ENCODE data around the gene ELAVL1. TPM values are rescaled to one million over a fixed set of nuclear protein-coding genes. Genes with fewer than 3 reads are reported as not detected.
A peak's percentile ranks its signal among the peaks of the same experiment; 100 is the strongest.
"Not testable (repeated sequence)": the region's sequence is repeated elsewhere in the genome, so short reads cannot be mapped to it uniquely, and the experiment has no call there.

Gene ELAVL1
- total RNA-seq, 1 donor from 2014 or later = 53.3 TPM

DNA sequence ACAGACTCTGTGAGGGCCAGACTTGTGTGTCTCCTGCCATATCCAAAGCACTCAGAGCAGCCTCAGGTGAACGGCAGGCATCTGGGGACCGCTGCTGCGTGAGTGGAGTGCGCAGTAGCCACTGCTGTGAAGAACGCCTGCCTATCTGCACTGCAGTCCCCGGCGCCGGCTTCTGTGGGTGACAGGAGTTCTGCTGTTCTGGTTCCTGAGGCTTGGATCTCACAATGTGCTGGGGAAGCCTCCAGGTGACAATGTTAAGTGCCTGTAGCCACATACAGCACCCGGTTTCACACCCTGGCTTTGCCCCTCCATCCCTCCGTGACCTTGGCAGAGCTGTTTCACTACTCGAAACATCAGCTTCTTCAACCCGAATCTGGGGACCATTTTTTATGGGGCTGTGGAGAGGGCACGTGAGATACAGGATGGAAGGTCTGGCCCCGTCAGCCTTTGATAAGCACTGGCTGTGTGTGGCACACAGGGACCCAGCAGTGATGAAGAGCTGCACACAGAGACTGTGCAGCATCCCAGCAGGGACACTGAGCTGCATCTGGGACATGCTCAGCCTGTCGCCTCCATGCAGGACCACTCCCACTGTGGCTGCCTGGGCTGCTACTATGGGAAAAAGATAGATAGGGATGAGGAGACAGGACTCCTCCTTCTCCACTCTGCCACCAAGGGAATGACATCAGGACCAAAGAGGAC, 28.3 kb downstream of the ELAVL1 start:
- intact Hi-C loops (cut with micrococcal nuclease) = no loop called here
- no peak for DNase-seq
- ATAC-seq = no peak

DNA sequence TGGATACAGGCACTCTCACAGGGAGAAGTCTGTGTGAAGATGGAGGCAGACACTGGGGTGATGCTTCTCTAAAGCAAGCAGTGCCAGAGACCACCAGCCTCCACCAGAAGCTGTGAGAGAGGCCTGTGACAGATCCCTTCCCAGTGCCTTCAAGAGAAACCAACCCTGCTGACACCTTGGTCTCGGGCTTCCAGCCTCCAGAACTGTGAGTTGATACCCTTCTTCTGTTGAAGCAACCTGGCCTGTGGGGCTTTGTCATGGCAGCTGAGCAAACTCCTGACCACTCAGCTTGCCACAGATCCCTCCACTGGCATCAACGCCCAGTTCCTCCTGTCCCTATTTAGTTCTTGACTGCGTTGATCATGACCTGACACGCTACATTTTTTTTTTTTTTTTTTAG, 29.0 kb downstream of the ELAVL1 start:
- intact Hi-C loops (cut with micrococcal nuclease) = no loop called here
- no peak for ATAC-seq
- no peak for DNase-seq

DNA sequence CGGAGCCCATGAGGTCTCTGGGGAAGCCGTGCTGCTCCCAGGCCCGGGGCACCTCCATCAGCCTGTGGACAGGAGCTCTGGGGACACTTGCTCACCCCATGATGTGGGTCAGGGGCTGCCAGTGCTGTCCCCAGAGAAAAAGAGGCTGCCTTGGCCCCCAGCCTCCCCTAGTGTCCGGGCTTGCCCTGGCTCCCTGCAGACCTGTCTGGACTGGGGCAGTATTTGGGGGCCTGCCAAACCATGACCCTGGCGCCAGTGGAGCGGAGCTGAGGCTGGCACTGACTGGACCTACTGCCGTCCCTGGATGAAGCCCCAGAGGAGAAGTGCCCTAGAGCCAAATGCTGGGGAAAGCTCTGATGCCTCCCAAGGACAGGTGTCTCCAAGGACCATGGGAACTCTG, 30.4 kb downstream of the ELAVL1 start:
- intact Hi-C loops (cut with micrococcal nuclease) = no loop called here
- DNase-seq = peak; percentile 73
- peak; percentile 74 for ATAC-seq

DNA sequence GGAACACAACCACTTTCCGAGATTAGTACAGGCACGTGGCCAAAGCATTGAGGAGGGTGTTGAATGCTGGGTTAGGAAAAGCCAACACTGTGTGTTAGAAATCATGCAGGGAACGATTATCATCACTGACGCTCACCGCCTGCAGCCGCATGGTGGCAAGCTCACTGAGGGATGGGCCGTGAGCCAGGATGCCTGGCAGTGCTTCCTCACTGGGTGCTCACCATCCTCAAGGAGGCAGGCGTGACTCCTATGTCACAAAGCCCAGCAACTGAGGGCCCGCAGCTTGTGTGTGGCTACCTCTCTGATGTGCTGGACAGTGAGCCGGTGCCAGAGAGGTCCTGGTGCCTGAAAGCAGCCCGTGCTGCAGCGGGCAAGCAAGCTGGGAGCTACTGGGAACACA, 31.6 kb downstream of the ELAVL1 start:
- DNase-seq = peak; percentile 88
- peak; percentile 90 for ATAC-seq
- intact Hi-C loops (cut with micrococcal nuclease) = no loop called here

DNA sequence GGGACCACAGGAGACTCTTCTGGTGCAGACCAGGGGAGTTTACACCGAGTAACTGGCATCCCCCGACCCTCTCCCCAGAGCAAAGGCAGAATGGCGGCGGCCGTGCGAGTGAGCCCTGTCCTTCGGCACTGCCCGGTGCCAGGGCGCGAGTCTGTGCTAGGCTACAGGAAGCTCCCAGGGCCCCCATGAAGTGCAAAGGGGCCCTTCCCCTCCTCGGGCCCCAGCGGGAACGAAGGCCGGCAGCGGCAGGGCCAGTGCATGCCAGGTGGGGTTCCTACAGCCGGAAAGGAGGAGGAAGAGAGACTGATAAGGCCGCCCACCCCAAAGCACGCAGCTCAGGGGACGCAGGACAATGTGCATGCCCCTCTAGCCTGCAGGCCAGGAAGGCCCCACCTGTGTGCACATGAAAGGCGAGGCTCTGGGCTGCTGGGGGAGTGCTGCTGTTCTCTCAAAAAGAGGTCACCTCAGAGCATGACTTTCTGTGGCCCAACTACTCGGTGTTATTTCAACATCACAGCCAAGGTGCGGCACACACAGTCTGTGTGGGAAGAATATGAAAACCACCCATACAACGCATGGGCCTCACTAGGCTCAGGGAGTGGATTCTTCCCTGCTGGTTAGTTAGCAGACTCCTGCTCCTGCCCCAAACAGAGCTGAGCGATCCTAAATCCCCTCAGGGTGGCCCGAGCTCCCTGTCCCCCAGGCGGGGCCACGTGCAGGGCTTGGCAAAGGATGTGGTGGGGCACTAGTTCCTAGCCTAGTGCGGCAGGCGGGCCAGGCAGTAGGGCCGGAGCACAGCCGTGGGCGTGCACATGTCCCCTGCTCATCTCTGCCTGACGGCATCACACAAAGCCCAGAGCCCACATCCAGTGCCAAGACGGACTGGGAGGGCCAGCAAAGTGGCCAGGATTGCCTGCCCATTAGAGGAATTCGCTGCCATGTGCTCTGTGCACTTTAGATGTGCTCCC, 33.6 kb downstream of the ELAVL1 start:
- intact Hi-C loops (cut with micrococcal nuclease) = no loop called here
- no peak for ATAC-seq

DNA sequence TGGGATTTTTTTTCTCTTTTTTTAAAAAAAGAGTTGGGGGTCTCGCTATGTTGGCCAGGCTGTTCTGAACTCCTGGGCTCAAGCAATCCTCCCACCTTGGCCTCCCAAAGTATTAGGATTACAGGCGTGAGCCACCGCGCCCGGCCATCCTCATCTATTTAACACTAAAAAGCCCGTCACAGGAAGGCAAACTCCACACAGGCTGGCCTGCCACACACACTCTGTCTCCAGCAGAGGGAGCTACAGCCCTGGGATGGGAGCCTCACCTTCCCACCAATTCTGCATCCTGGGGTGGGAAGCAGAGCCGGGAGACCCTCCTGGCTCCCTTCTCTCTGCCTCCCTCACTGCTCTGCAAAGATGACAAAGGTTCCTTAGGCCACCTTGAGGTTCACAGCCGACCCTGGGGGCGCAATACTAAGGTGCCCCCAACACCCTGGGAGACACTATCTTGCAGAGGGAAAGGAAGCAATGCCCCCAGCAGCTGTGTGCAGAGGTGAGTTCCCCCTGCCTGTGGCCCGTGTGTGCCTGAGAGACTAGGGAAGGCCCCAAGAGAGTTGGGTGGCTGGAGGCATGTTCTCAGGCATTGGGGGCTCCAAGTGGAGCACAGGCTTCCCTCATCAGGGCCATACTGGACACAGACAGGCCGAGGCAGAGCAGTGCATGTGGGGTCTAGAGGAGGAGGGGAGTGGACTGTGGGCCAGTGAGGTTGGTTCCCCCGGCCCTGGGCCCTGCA, 34.6 kb downstream of the ELAVL1 start:
- no peak for DNase-seq

More for the DNA sequence above, 33.6 kb downstream of the ELAVL1 start:
- no peak for DNase-seq

DNA sequence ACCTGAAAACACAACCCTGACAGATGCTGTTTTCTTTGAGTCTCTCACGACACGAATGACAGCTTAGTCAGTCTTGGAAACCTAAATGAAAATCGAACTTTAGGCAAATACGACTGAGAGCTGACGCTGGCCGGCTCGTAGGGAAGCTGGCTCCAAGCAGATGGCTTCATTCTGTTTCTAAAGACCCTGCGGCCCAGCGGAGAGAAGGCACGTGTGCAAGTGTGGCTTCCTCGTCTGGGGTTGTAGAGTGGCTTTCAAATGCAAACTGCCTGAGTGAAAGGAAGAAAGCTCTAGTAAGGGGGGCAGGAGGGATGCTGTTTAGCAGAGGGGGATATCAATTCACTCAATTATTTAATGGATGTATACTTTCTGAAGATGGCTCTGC, 35.9 kb downstream of the ELAVL1 start:
- intact Hi-C loops (cut with micrococcal nuclease) = no loop called here

More for the DNA sequence above, 34.6 kb downstream of the ELAVL1 start:
- ATAC-seq = no peak
- intact Hi-C loops (cut with micrococcal nuclease) = no loop called here

DNA sequence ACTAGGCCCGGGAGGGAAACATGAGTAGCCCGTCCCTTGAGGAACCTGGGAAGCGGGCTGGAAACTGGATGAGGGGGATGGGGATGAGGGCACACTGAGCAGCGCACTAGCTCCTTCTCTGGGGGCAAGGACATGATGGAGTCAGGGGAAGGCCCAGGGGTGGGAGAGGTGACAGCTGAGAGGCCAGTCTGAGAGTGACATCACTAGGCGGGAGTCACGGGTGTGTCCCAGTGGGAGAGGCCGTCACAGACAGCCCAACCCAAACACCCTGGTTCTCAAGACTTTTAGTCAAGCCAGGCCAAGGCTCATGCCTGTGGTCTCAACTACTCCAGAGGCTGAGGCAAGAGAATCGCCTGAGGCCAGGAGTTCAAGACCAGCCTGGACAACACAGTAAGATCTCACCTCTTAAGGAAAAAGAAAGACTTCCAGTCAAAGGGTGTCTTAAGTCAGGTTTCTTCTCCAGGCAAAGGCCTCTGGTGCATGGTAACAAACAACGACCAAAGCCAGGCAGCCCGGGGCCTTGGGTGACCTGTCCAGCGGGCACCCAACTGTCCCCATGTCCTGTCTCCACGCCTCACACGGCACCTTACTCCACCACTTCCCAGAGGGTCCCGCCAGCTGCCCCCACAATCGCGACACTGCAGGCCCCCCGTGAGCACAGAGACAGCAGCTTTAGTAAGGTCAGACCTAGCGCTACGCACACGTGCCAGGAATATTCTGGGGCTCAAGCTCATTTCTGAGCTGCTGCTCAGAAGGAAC, 36.5 kb downstream of the ELAVL1 start:
- DNase-seq (no peak), ATAC-seq (no peak)
- intact Hi-C loops (cut with micrococcal nuclease) = no loop called here

More for the DNA sequence above, 35.9 kb downstream of the ELAVL1 start:
- ATAC-seq (no peak), DNase-seq (no peak)

DNA sequence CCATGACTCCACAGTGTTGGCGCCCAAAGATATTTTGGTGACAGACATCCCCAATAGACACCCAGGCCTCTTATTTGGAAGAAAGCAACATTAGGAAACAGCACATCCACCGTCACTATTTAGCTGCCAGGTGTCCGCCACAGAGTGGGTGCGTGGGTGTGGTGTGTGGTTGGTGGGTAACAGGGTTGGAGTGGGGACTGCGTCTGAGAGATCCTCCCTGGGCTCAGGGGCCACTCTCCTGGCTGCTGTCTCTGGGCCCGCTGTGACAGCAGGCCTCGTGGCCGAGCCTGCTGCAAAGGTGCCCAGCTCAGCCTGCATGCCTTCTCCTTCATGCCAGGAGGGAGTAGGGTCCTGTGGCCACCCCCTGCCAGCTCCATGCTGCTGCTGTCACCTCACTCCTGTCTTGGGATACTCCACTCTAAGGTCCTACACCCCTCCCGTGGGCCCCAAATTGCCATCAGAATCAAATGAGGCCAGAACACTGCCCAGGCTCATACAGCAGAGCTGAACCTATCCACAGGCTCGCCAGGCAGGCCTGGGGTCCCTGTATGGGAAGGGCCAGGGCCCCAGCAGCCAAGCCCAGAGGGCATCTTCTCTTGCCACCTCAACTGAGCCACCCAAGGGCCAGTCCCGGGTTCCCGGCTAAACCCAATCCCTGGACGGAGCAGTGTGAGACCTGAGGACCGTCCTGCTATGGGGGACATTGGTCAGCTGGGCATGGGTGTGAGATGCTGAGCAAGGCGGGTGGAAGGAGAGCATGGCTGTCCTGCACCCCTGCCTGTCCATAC, 37.2 kb downstream of the ELAVL1 start:
- intact Hi-C loops (cut with micrococcal nuclease) = no loop called here
- ATAC-seq = no peak
- no peak for DNase-seq

DNA sequence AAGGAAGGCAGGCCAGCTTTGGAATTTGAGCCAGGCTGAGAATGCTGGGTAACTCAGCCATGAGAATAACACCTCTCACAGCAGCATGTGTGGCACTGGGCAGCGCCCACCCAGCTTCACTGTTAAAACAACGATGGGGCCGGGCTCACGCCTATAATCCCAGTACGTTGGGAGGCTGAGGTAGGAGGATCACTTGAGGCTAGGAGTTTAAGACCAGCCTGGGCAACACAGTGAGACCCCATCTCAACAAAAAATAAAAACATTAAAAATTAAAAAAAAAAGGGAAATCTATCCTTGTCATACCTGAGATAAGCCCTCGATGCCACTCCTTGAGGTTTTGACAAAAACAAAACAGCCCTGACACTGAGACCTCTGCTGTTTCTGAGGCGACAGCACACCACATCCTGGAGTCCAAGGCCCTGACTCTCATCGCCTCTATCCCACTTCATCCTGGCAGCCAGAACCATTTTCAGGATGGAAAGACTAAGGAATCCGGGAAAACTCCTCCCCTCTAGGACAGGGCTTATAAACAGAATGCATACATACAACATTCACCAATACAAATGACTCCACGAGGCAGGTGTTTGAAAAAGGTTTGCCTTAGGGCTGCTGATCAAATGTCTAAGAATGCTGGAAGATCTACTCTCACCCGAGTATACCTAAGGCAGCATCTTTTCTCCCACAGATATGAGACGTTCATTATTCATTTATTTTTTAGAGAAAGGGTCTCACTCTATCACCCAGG, 39.3 kb downstream of the ELAVL1 start:
- intact Hi-C loops (cut with micrococcal nuclease) = no loop called here
- ATAC-seq = no peak
- no peak for DNase-seq

DNA sequence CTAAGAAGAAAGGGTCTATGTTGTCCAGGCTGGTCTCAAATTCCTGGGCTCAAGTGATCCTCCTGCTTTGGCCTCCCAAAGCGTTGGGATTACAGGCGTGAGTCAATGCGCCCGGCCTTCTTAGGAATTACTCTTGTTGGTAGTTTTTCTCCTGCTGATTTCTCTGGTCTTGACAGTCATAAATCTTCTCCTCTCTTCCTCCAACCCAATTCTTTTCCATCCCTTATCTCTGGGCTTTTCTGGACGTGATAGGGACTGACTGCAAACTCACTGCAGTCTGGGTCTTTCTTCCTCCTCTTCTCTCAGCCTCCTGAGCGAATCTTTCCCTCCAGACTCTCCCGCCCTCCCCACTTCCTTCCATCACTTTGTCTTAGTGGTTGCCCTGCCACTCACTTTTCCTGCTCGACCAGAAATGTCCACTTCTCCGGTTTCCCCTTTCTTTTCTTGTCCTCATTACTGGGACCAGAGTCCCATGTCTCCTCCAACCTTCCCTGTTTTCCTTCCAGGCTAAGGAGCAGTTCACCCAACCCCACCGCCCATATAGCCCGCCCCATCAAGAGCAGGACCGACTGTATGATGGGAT, 40.1 kb downstream of the ELAVL1 start:
- DNase-seq (no peak), ATAC-seq (no peak)
- intact Hi-C loops (cut with micrococcal nuclease) = no loop called here

DNA sequence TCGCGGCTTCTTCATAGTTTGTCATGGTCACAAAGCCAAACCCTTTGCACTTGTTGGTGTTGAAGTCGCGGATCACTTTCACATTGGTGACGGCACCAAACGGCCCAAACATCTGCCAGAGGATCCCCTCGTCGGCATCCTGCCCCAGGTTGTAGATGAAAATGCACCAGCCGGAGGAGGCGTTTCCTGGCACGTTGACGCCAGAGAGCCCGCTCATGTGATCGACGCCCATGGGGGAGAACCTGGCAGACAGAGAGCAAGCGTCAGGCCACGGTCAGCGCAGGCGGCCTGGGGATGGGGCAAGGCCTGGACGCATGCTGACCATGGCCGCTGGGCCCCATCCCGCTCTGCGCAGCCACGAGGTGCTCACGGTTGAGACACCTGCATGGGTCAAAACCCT, 41.9 kb downstream of the ELAVL1 start:
- no peak for ATAC-seq
- no peak for DNase-seq
- intact Hi-C loops (cut with micrococcal nuclease) = no loop called here

DNA sequence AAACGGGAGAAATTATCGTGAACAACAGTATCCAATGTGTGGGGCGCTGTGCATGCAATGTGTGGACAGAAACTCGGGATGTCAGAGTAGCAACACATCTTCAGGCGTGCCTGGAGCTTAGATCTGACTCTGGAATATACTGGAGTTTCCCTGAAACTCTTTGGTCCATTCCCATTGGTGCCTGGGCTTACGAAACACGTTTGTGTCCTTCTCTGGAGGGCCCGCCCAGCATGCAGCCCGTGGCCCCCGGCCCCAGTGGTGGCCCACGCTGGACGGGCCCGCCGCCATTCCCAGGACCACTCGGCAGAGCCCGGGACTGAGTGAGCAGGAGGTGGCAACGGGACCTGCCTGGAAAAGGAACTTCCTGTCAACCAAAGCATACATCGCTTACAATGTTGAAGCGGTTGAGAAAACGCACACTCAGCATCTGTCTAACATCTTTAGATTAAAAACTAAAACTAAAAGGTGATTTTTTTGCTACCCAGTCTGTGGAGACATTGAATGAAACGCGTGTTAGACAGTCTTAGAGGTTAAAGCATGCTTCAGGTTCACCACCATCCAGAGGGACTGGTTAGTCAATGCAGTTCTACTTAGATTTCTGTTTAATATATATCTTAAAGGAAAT, 42.7 kb downstream of the ELAVL1 start:
- DNase-seq = no peak
- intact Hi-C loops (cut with micrococcal nuclease) = no loop called here

DNA sequence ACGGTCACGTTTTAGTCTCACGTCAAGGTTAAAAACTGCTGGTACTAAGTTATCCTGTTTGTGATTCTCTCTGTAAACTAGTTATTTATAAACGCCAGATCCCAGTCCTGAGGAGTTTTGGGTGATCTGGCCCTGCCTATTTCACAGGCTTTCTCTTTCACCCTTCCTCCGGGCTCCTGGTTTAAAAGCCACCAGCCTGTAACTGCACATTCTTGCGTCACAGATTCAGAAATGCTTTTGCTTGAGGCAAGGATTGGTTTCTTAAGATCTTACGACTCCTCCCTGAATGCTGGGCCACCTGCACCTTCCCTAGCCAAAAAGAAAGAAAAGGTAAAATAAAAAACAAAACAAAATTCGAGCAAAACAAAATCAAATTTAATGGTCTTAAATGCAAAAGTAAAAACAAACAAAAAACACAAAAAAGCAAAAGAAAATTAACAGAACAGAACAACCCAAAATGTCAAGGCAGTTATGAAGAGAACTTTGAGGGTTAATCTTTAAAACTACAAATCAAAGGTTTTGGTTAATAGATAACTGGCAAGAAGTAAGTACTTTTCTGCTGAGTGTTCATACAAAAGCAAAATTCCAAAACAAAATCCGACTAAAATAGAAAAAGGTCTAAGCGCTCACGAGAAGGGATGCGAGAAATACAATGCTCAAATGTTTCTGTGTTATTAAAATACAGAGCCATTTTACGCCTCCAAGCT, 43.4 kb downstream of the ELAVL1 start:
- intact Hi-C loops (cut with micrococcal nuclease) = no loop called here
- DNase-seq (no peak), ATAC-seq (no peak)

More for the DNA sequence above, 42.7 kb downstream of the ELAVL1 start:
- no peak for ATAC-seq

DNA sequence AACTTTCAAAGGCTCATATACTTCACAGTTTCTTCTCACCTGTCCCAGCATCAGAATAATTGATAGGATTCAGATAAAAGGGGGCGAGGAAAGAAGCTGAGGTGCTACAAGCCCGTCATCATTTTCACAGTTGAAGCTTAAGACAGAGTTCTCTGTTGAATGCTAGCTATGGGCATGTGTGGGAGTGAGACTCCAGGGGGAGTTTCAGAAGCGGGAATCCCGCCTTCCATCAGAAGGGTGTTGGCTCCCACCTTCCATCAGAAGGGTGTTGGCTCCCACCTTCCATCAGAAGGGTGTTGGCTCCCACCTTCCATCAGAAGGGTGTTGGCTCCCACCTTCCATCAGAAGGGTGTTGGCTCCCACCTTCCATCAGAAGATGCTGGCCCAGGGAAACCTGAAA, 44.4 kb downstream of the ELAVL1 start:
- intact Hi-C loops (cut with micrococcal nuclease); DNase-seq: not testable (repeated sequence)

DNA sequence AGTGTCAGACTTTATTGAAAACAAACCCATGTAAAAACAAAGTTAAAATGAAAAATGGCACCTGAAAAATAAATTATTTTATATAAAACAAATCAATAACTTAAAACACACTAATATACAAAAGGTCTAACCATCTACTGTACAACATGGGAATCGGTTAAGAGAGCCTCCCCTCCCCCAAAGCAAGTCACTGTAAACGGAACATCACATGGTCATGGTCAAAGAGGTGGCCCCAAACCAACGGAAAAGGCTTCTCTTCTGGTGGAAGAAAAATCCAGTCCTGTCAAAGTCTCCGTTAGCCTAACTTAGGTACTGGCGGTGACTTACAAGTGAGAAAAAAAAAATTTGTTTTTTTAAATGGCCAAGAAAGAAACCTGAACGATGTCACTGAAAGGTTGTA, 46.2 kb downstream of the ELAVL1 start:
- intact Hi-C loops (cut with micrococcal nuclease) = no loop called here
- DNase-seq = no peak
- no peak for ATAC-seq

More for the DNA sequence above, 44.4 kb downstream of the ELAVL1 start:
- not testable (repeated sequence) for ATAC-seq
